ENCODE measurements around the gene GPRC5A.

DNA sequence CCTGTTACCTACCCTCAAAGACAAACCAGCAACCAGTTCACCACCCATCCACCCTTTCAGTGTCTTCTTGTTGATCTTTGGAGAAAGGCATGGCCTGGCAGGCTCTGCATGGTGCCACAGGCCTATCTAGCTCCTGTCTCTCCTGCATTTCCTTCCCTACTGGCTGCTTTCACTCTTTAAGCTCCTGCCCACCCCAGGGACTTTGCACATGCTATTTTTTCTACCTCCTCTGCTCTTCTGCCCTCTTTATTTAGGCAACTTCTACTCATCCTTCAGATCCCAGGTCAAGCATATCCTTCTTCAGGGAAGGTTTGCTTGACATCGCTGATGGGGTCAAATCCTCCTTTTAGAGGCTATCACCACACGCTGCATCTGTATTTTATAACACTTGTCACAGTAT, 27.1 kb upstream of the GPRC5A start:
- TF ChIP-seq POLR2A (IDR thresholded peaks at IDR 0.05) (no peak), EP300 (IDR thresholded peaks at IDR 0.05) (no peak)
- TF ChIP-seq, protein P1, sequence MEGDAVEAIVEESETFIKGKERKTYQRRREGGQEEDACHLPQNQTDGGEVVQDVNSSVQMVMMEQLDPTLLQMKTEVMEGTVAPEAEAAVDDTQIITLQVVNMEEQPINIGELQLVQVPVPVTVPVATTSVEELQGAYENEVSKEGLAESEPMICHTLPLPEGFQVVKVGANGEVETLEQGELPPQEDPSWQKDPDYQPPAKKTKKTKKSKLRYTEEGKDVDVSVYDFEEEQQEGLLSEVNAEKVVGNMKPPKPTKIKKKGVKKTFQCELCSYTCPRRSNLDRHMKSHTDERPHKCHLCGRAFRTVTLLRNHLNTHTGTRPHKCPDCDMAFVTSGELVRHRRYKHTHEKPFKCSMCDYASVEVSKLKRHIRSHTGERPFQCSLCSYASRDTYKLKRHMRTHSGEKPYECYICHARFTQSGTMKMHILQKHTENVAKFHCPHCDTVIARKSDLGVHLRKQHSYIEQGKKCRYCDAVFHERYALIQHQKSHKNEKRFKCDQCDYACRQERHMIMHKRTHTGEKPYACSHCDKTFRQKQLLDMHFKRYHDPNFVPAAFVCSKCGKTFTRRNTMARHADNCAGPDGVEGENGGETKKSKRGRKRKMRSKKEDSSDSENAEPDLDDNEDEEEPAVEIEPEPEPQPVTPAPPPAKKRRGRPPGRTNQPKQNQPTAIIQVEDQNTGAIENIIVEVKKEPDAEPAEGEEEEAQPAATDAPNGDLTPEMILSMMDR (IDR thresholded peaks at IDR 0.05) = no peak
